ENCODE results near the gene IRS1. TPM values are rescaled to one million over a fixed set of nuclear protein-coding genes. Genes with fewer than 3 reads are reported as not detected.

Gene IRS1
- total RNA-seq, 6 experiments from 2014 or later = 37.4 to 49.9 (median 44.4) TPM

DNA sequence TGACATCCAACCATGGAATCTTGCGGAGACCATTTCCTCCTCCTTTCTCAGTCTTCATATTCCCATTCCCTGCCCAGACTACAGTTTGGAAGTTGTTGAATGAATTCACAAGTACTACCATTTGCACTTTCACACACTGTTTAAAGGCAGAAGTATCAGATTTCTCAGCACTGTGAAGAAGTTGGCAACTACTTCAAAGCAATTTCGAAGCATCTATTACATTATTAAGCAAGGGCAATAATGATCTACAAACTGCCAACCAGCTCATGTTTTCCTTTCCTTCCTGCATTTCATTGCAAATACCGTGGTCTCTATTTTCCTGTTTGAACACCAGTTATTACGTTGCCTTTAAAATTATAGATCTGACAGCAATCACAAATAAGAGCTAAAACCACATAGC, 105.5 kb downstream of the IRS1 start:
- Mint-ChIP-seq H3K27ac (no peak overlapping the region), H3K4me1 (ENCODE audit: low read depth) (peaks cover 20% of the 10 kb centered on the region), H3K4me3 (no peak overlapping the region), H3K9me3 (no peaks in the 10 kb centered on the region), H3K36me3 (ENCODE audit: low read depth) (no peaks in the 10 kb centered on the region), H3K27me3 (ENCODE audit: insufficient read depth) (no peaks in the 10 kb centered on the region; the same call in 1 of the 2 replicates)
- TF ChIP-seq, protein P1, sequence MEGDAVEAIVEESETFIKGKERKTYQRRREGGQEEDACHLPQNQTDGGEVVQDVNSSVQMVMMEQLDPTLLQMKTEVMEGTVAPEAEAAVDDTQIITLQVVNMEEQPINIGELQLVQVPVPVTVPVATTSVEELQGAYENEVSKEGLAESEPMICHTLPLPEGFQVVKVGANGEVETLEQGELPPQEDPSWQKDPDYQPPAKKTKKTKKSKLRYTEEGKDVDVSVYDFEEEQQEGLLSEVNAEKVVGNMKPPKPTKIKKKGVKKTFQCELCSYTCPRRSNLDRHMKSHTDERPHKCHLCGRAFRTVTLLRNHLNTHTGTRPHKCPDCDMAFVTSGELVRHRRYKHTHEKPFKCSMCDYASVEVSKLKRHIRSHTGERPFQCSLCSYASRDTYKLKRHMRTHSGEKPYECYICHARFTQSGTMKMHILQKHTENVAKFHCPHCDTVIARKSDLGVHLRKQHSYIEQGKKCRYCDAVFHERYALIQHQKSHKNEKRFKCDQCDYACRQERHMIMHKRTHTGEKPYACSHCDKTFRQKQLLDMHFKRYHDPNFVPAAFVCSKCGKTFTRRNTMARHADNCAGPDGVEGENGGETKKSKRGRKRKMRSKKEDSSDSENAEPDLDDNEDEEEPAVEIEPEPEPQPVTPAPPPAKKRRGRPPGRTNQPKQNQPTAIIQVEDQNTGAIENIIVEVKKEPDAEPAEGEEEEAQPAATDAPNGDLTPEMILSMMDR (IDR thresholded peaks at IDR 0.05) = no peak
- DNase-seq = no peak

DNA sequence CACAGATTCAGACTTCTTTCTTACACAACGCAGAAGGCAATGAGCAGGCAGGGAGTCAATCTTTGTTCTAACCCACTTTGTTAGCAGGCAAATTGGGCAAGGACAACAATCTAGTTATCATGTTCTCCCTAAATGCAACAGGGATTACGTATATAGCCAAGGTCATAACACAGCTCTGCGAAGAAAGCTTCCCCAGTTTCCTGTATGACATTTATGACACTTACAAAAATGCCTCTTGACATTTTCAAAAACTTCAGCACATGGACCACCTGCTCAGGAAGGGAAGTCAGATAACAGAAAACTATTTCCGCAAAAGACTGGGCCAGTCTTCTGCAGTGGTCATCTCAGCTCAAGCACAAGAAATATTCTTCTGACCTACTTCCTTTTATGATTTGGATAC, 106.1 kb downstream of the IRS1 start:
- TF ChIP-seq, protein P1 (IDR thresholded peaks at IDR 0.05) = no peak
- Mint-ChIP-seq H3K4me3 (no peak overlapping the region), H3K27me3 (ENCODE audit: insufficient read depth) (no peaks in the 10 kb centered on the region; the same call in 1 of the 2 replicates)

DNA sequence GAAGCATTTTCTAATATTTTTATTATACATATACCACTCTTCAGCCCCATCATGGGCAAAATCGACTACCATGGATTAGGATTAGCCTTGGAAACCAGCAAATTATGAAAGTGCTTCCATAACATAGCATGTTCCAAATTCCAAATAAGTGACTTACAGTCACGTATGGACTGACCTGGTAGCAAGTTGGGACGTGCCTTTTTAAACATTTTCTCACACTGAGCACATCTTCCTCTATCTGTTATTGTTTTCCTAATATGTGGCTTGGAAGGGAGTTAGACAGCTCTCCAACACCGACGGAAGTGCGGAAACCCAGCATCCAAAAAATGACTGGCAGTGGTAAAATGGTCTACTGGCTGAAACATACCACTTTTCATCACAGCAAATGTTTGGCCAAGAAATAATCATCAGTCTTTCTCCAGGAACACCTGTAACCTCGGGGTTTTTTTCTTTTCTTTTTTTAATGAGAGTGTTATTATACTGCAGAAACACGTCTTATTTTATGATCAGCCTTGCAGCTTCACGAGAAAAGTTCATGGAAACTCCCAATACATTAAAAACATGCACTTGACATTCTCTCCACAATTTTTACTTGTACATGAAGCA, 107.0 kb downstream of the IRS1 start:
- H3K36me3 Mint-ChIP-seq (ENCODE audit: low read depth) = no peaks in the 10 kb centered on the region; the same call in 1 of the 2 replicates
- peaks cover 21% of the 10 kb centered on the region for H3K4me1 Mint-ChIP-seq (ENCODE audit: low read depth)
- H3K4me3 Mint-ChIP-seq = no peak overlapping the region
- no peaks in the 10 kb centered on the region for H3K9me3 Mint-ChIP-seq
- TF ChIP-seq, protein P1 (IDR thresholded peaks at IDR 0.05) = no peak
- H3K27ac Mint-ChIP-seq = no peak overlapping the region
- no peak for DNase-seq
- no peaks in the 10 kb centered on the region; the same call in 1 of the 2 replicates for H3K27me3 Mint-ChIP-seq (ENCODE audit: insufficient read depth)

More for the DNA sequence above, 106.1 kb downstream of the IRS1 start:
- no peak overlapping the region for H3K27ac Mint-ChIP-seq
- H3K9me3 Mint-ChIP-seq = no peaks in the 10 kb centered on the region
- peaks cover 15% of the 10 kb centered on the region for H3K4me1 Mint-ChIP-seq (ENCODE audit: low read depth)
- no peaks in the 10 kb centered on the region; the same call in 1 of the 2 replicates for H3K36me3 Mint-ChIP-seq (ENCODE audit: low read depth)
- no peak for DNase-seq

DNA sequence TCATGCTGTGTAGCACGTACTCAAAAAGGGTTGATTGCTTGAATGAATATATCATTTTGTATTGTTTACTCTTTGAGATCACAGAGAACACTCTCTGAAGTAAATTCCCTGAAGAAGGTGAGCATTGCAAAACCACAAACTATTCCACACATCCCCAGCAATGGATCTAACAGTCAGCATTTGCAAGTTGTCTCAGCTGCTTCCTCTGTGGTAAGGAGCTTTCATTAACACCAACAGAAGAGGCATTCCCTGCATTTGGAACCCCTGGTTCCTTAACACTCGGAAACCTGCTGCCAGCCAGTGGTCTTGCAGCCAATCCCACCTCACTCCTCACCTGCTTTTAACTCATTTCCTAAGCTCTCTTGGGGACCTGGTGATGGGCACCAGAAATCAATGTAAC, 108.4 kb downstream of the IRS1 start:
- H3K4me1 Mint-ChIP-seq (ENCODE audit: low read depth) = peaks cover 25% of the 10 kb centered on the region
- no peaks in the 10 kb centered on the region; the same call in 1 of the 2 replicates for H3K27me3 Mint-ChIP-seq (ENCODE audit: insufficient read depth)
- no peak for DNase-seq
- H3K4me3 Mint-ChIP-seq = no peak overlapping the region
- no peaks in the 10 kb centered on the region; the same call in 1 of the 2 replicates for H3K36me3 Mint-ChIP-seq (ENCODE audit: low read depth)
- TF ChIP-seq, protein P1 (IDR thresholded peaks at IDR 0.05) = no peak
- no peak overlapping the region for H3K27ac Mint-ChIP-seq
- no peaks in the 10 kb centered on the region for H3K9me3 Mint-ChIP-seq

DNA sequence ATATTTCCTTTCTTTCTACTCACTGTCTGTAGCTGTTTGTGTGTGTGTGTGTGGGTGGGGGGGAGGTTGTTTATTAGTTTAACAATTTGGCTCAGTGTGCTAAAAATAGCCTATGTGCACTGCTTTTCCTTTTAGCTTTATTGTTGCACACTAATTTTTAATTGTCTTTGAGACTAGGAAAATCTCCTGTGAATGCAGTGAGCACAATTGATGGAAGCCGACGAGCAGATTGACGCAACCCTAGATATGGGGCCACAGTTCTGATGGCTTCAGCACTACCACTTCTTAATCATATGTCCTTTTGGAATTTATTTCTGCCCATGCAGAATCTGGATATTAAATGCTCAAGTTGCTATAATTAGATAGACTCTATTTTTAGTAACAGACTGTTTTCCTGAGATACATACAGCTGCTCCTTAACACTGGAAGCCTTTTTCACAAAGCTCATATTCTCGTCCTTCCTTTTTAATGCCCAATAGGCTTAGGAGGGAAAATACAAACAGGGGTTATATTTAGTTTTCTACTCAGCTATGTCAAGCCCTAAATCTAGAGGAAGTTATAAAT, 109.1 kb downstream of the IRS1 start:
- TF ChIP-seq, protein P1 (IDR thresholded peaks at IDR 0.05) = no peak
- H3K9me3 Mint-ChIP-seq = no peaks in the 10 kb centered on the region
- DNase-seq = no peak
- no peak overlapping the region for H3K27ac Mint-ChIP-seq
- H3K36me3 Mint-ChIP-seq (ENCODE audit: low read depth) = no peaks in the 10 kb centered on the region; the same call in 1 of the 2 replicates
- peaks cover 25% of the 10 kb centered on the region for H3K4me1 Mint-ChIP-seq (ENCODE audit: low read depth)
- no peak overlapping the region for H3K4me3 Mint-ChIP-seq
- no peaks in the 10 kb centered on the region; the same call in 1 of the 2 replicates for H3K27me3 Mint-ChIP-seq (ENCODE audit: insufficient read depth)
